ENCODE measurements around the gene TMED5. TPM values are rescaled to one million over a fixed set of nuclear protein-coding genes. Genes with fewer than 3 reads are reported as not detected.
A peak's percentile ranks its signal among the peaks of the same experiment; 100 is the strongest.
"Not testable (repeated sequence)": the region's sequence is repeated elsewhere in the genome, so short reads cannot be mapped to it uniquely, and the experiment has no call there.

The TMED5 gene
- 92.5 TPM for total RNA-seq
- long read RNA-seq, full-length matches to known transcripts, result 153 of 162 reads
- long read RNA-seq, partial matches to known transcripts, result 0 of 162 reads
- long read RNA-seq, other reads (novel, unspliced or antisense), result 9 of 162 reads

DNA sequence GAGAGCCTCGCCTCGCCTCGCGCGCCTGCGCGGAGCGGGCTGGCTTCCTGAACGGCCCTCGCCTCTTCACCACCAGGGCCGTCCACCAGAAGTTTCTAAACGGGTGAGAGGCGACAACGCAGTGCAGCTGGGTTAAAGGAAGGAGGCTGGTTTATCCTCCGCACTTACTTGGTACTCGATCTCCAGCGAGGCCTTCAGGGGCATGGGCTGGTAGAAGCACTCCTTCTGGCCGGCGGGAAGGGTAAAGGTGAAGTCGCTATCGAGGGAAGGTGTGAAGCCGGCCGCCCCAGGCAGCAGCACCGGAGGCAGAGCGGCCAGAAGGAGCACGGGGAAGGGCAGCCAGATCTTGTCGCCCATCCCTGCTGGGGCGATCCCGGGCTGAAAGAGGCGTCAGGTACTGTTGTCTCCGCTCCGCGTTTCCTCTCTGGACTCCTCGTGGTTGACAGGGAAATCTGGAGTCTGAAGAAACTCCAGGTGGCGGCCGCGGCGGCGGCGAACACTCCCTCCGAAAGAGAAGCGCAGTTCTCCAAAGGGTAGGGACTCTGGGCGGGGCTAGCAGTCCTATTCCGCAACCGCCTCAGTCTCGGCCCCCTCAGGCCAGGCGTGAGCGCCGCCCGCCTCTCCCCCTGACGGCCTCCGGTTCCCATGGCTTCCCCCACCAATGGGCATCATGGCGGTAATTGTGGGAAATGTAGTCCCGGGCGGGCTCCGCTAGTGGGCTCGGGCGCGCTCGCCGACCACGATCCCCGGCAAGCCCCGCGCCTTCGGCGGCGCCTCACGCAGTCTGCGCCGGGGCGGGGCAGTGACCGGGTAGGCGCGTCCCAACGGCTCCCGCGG lies at the start of gene TMED5:
Gene TMED5 (minus strand): TSS at position 528 of the 837 bp plus-strand sequence. CDS start 171 bp downstream, at position 357.
- Histone ChIP-seq H3K27ac (peak within 1 kb of the TSS; percentile 98), H3K9me3 (no peaks in the 10 kb centered on the region), H3K36me3 (no peaks in the 10 kb centered on the region), H3K4me3 (peak within 1 kb of the TSS; percentile 77), H3K4me1 (peaks cover 21% of the 10 kb centered on the region), H3K27me3 (ENCODE audit: low read depth) (no peaks in the 10 kb centered on the region)
- peak; percentile 99 for ATAC-seq
- TF ChIP-seq, protein P1, sequence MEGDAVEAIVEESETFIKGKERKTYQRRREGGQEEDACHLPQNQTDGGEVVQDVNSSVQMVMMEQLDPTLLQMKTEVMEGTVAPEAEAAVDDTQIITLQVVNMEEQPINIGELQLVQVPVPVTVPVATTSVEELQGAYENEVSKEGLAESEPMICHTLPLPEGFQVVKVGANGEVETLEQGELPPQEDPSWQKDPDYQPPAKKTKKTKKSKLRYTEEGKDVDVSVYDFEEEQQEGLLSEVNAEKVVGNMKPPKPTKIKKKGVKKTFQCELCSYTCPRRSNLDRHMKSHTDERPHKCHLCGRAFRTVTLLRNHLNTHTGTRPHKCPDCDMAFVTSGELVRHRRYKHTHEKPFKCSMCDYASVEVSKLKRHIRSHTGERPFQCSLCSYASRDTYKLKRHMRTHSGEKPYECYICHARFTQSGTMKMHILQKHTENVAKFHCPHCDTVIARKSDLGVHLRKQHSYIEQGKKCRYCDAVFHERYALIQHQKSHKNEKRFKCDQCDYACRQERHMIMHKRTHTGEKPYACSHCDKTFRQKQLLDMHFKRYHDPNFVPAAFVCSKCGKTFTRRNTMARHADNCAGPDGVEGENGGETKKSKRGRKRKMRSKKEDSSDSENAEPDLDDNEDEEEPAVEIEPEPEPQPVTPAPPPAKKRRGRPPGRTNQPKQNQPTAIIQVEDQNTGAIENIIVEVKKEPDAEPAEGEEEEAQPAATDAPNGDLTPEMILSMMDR (IDR thresholded peaks at IDR 0.05), result peak; percentile 23
- intact Hi-C loops (cut with DNase I), result no loop called here
- peak; percentile 99 for DNase-seq

DNA sequence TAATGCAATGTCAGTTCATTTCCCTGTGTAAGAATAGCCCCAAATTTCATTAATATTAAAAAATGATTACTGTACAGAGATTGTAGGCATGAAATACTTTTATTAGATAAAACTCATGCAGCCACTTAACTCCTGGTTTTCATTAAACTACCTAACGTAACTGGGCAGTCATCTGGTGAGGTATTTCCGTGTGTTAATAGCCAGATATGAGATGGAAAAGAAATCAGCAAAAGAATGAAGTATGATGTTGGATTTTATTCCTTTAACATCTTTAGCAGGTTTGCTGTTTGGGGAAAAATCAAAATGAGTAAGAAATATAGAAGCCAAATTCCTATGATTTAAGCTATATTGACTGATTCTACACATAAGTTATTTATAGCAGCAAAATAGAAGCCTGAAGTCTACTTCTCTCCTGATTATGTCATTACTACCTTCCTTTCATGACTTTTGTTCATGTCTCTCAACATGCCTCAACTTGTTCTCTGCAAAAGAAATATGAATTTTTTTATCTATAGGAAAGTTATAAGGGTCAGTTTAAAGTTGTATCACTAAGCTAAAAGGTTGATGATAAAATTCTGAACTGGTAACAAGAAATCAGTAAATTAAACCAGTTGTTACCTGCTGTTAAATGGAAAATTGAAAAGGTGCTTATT lies 42.9 kb upstream of the TMED5 start:
- Histone ChIP-seq H3K9me3 (no peaks in the 10 kb centered on the region), H3K27ac (no peak overlapping the region), H3K27me3 (ENCODE audit: low read depth) (no peaks in the 10 kb centered on the region), H3K4me3 (no peak overlapping the region), H3K36me3 (no peaks in the 10 kb centered on the region), H3K4me1 (no peaks in the 10 kb centered on the region)
- DNase-seq (no peak), ATAC-seq (no peak)
- intact Hi-C loops (cut with DNase I), result no loop called here
- TF ChIP-seq, protein P1 (IDR thresholded peaks at IDR 0.05), result no peak

DNA sequence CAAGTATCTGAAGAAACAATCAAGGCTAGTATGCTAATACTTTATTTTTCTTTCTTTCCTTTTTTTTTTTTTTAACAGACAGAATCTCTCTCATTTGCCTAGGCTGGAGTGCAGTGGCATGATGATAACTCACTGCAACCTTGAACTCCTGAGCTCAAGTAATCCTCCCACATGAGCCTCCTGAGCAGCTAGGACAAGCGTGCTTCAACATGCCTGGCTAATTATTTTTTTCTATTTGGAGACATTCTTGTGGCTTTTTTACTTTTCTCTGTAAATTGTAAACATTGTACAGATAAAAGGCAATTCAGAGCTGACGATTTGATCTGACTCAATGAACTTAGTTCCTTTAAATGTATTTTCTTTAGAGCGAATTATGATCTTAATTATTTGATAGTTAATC lies 41.7 kb upstream of the TMED5 start:
- TF ChIP-seq, protein P1 (IDR thresholded peaks at IDR 0.05), result no peak
- no peaks in the 10 kb centered on the region for H3K27me3 ChIP-seq (ENCODE audit: low read depth)
- H3K4me3 ChIP-seq, result no peak overlapping the region
- no peaks in the 10 kb centered on the region for H3K9me3 ChIP-seq
- no peaks in the 10 kb centered on the region for H3K4me1 ChIP-seq
- intact Hi-C loops (cut with DNase I), result no loop called here
- no peak overlapping the region for H3K27ac ChIP-seq
- no peak for DNase-seq
- no peaks in the 10 kb centered on the region for H3K36me3 ChIP-seq
- no peak for ATAC-seq

DNA sequence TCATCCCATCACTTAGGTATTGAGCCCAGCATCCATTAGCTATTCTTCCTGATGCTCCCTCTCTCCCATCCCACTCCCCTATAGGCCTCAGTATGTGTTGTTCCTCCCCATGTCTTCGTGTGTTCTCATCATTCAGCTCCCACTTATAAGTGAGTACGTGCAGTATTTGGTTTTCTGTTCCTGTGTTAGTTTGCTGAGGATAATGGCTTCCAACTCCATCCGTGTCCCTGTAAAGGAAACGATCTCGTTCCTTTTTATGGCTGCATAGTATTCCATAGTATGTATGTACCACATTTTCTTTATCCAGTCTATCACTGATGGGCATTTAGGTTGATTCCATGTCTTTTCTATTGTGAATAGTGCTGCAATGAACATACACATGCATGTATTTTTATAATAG lies 40.5 kb upstream of the TMED5 start:
- intact Hi-C loops (cut with DNase I); H3K27me3 ChIP-seq (ENCODE audit: low read depth); ATAC-seq; H3K4me3 ChIP-seq; H3K9me3 ChIP-seq; H3K27ac ChIP-seq; H3K36me3 ChIP-seq; DNase-seq; H3K4me1 ChIP-seq: not testable (repeated sequence)

DNA sequence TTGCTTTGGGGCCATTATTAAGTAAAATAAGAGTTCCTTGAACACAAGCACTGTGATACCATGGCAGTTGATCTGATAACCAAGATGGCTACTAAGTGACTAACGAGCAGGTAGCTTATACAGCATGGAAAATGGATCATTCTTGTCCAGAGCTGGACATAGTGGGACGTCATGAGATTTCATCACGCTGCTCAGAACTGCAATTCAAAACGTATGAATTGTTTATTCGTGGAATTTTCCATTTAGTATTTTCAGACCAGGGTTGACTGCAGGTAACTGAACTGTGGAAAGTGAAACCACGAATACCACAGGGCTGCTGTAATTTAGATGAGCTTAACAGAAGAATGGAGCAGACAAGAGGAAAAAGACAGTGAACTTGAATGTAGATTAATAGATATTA lies 39.2 kb upstream of the TMED5 start:
- TF ChIP-seq, protein P1 (IDR thresholded peaks at IDR 0.05), result no peak
- no peak overlapping the region for H3K27ac ChIP-seq
- H3K36me3 ChIP-seq, result no peaks in the 10 kb centered on the region
- H3K27me3 ChIP-seq (ENCODE audit: low read depth), result no peaks in the 10 kb centered on the region
- H3K4me3 ChIP-seq, result no peak overlapping the region
- DNase-seq (no peak), ATAC-seq (no peak)
- H3K4me1 ChIP-seq, result no peaks in the 10 kb centered on the region
- H3K9me3 ChIP-seq, result no peaks in the 10 kb centered on the region
- intact Hi-C loops (cut with DNase I), result no loop called here

DNA sequence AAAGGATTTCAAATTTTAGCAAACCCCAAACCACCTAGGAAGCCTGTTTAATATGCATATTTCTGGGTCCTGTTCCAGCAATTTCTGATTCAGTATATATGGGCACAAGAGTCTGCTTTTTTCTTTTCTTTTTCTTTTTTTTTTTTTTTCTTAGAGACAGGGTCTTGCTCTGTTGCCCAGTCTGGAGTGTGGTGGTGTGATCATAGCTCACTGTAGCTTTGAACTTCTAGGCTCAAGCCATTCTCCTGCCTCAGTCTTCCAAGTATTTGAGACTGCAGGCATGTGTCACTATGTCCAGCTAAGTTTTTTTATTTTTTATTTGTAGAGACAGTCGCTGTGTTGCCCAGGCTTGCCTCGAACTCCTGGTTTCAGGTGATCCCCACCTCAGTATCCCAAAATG lies 35.1 kb upstream of the TMED5 start:
- H3K27me3 ChIP-seq (ENCODE audit: low read depth), result no peaks in the 10 kb centered on the region
- H3K4me1 ChIP-seq, result no peaks in the 10 kb centered on the region
- H3K36me3 ChIP-seq, result no peaks in the 10 kb centered on the region
- no peak overlapping the region for H3K4me3 ChIP-seq
- intact Hi-C loops (cut with DNase I), result no loop called here
- TF ChIP-seq, protein P1 (IDR thresholded peaks at IDR 0.05), result no peak
- ATAC-seq, result no peak
- H3K9me3 ChIP-seq, result no peaks in the 10 kb centered on the region
- DNase-seq, result no peak
- no peak overlapping the region for H3K27ac ChIP-seq

All from lower lobe of right lung (tissue), 2 donors.